ENCODE results near the gene PLEKHG7. TPM values are rescaled to one million over a fixed set of nuclear protein-coding genes. Genes with fewer than 3 reads are reported as not detected.

PLEKHG7 gene
- polyA plus RNA-seq, 3 donors: not detected

DNA sequence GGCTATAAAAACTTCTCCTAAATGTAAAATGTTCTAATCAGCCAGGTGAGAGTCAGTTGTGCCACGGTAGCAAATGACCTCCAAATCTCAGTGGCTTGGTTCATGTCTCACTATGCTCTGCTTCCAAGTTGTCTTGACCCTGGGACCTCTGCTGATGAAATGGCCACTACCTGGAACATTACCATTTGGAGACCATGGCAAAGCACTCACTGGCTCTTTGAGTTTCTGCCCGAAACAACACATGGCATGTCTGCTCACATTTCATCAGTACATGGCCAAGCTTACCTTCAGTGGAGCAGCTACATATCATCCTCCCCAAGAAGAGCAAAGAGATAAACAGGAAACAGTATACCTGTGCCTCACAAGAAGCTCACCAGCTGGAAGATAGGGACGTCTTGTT lies 40.2 kb downstream of the PLEKHG7 start:
- no peaks in the 10 kb centered on the region for H4K20me1 ChIP-seq (ENCODE audit: insufficient read depth, low read length)
- Mint-ChIP-seq H3K27me3 (ENCODE audit: low read depth in 3 of 3) (peaks cover 0 to 3% (median under 1%) of the 10 kb centered on the region in 3 donors), H3K4me1 (peaks cover 8% of the 10 kb centered on the region), H3K27ac (no peak overlapping the region), H3K4me3 (no peak overlapping the region), H3K9me3 (peaks cover 0 to 2% (median 0%) of the 10 kb centered on the region in 7 donors), H3K36me3 (no peaks in the 10 kb centered on the region)
- TF ChIP-seq, protein P1, sequence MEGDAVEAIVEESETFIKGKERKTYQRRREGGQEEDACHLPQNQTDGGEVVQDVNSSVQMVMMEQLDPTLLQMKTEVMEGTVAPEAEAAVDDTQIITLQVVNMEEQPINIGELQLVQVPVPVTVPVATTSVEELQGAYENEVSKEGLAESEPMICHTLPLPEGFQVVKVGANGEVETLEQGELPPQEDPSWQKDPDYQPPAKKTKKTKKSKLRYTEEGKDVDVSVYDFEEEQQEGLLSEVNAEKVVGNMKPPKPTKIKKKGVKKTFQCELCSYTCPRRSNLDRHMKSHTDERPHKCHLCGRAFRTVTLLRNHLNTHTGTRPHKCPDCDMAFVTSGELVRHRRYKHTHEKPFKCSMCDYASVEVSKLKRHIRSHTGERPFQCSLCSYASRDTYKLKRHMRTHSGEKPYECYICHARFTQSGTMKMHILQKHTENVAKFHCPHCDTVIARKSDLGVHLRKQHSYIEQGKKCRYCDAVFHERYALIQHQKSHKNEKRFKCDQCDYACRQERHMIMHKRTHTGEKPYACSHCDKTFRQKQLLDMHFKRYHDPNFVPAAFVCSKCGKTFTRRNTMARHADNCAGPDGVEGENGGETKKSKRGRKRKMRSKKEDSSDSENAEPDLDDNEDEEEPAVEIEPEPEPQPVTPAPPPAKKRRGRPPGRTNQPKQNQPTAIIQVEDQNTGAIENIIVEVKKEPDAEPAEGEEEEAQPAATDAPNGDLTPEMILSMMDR (IDR thresholded peaks at IDR 0.05): no peak
- H3K4me2 ChIP-seq (replicated peaks; ENCODE audit: extremely low read depth, low read length, poor library complexity, severe bottlenecking): no peak overlapping the region
- H3K79me2 ChIP-seq (ENCODE audit: insufficient read depth, low read length): no peaks in the 10 kb centered on the region
- no peak overlapping the region for H3K4me3 ChIP-seq (replicated peaks in 1 of 3; ENCODE audit: low read depth in 2 of 3, low read length in 3 of 3)
- H3K36me3 ChIP-seq (replicated peaks in 1 of 2; ENCODE audit: control insufficient read depth in 1 of 2, insufficient read depth in 2 of 2, low read length in 2 of 2): no peaks in the 10 kb centered on the region
- no peaks in the 10 kb centered on the region for H3K9me3 ChIP-seq (replicated peaks in 1 of 2; ENCODE audit: control insufficient read depth in 1 of 2, insufficient read depth in 1 of 2, low read length in 2 of 2)
- no peak for DNase-seq
- intact Hi-C loops (cut with micrococcal nuclease): no loop called here
- H2AFZ ChIP-seq (ENCODE audit: insufficient read depth, low read depth, low read length, poor library complexity, severe bottlenecking): no peak overlapping the region
- no peak overlapping the region for H3K27ac ChIP-seq (ENCODE audit: low read depth in 1 of 2, low read length in 2 of 2)
- H3K27me3 ChIP-seq (ENCODE audit: control insufficient read depth in 2 of 2, insufficient read depth in 2 of 2, low read length in 2 of 2): no peaks in the 10 kb centered on the region
- WGBS (ENCODE audit: insufficient coverage): 100% methylated on average over 2 of the region's 3 CpGs
- H3K9ac ChIP-seq (ENCODE audit: insufficient read depth, low read length, poor library complexity, severe bottlenecking): no peak overlapping the region
- H3K4me1 ChIP-seq (ENCODE audit: control insufficient read depth in 1 of 2, insufficient read depth in 2 of 2, low read length in 2 of 2): peaks cover 0 to 4% of the 10 kb centered on the region in 2 donors

DNA sequence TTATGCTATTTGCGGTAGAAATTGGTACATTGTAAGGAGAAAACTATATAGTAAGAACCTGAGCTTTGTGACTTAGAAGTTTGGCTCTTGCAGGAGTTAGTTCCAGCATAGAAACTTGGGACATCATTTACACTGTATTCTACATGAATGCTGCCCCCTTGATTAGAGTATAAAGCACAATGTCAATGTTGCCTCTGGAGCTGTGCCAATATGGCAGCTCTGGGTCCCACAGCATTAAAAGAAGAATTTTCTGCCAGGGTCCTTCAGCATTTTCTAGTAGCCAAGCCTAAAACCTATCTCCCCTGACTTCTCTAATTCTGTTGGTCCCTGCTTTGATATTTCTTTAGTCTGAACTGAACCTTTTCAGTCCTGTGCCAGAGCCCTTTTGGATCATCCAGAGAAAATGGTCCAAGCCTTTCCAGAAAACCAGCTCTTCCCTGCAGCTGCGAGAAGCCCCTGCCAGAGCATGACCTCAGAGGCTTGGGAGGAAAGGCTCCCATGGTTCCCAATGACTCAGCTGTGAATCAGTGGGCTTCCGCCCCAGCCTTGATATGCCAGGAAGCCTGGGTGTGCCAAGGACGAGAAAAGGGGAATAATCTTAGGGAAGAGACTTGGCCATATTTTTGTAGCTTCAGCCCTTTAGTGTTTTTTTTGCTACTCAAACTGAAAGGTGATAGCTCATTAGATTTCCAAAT lies 43.2 kb downstream of the PLEKHG7 start:
- H3K79me2 ChIP-seq (ENCODE audit: insufficient read depth, low read length): no peaks in the 10 kb centered on the region
- no peak overlapping the region for H3K4me3 ChIP-seq (replicated peaks in 1 of 3; ENCODE audit: low read depth in 2 of 3, low read length in 3 of 3)
- H3K4me2 ChIP-seq (replicated peaks; ENCODE audit: extremely low read depth, low read length, poor library complexity, severe bottlenecking): no peak overlapping the region
- H3K27me3 ChIP-seq (ENCODE audit: control insufficient read depth in 2 of 2, insufficient read depth in 2 of 2, low read length in 2 of 2): no peaks in the 10 kb centered on the region
- Mint-ChIP-seq H3K9me3 (peaks cover 0 to 3% (median 0%) of the 10 kb centered on the region in 7 donors), H3K4me1 (peaks cover 8% of the 10 kb centered on the region), H3K36me3 (no peaks in the 10 kb centered on the region), H3K27me3 (ENCODE audit: low read depth in 3 of 3) (peaks cover 0 to 7% (median 3%) of the 10 kb centered on the region in 3 donors), H3K4me3 (no peak overlapping the region), H3K27ac (no peak overlapping the region)
- no peak overlapping the region for H2AFZ ChIP-seq (ENCODE audit: insufficient read depth, low read depth, low read length, poor library complexity, severe bottlenecking)
- no peaks in the 10 kb centered on the region for H3K9me3 ChIP-seq (replicated peaks in 1 of 2; ENCODE audit: control insufficient read depth in 1 of 2, insufficient read depth in 1 of 2, low read length in 2 of 2)
- H3K4me1 ChIP-seq (ENCODE audit: control insufficient read depth in 1 of 2, insufficient read depth in 2 of 2, low read length in 2 of 2): peaks cover 0 to 4% of the 10 kb centered on the region in 2 donors
- H3K36me3 ChIP-seq (replicated peaks in 1 of 2; ENCODE audit: control insufficient read depth in 1 of 2, insufficient read depth in 2 of 2, low read length in 2 of 2): no peaks in the 10 kb centered on the region
- intact Hi-C loops (cut with micrococcal nuclease): no loop called here
- WGBS (ENCODE audit: insufficient coverage): 86% methylated on average over 2 of the region's 4 CpGs
- H3K9ac ChIP-seq (ENCODE audit: insufficient read depth, low read length, poor library complexity, severe bottlenecking): no peak overlapping the region
- no peak overlapping the region for H3K27ac ChIP-seq (ENCODE audit: low read depth in 1 of 2, low read length in 2 of 2)
- DNase-seq: no peak
- TF ChIP-seq, protein P1 (IDR thresholded peaks at IDR 0.05): no peak
- H4K20me1 ChIP-seq (ENCODE audit: insufficient read depth, low read length): no peaks in the 10 kb centered on the region
